OCI-LY7 (cell line): ENCODE results near the gene WNK2.

Source experiments
- EZH2phosphoT487 ChIP-seq: fragments of 200-600 bp; sonication (generic); IDR thresholded peaks from 2 replicates; pipeline ENCODE4 v1.6.1; 2018; ENCODE audit warnings: low read depth, borderline replicate concordance, mild to moderate bottlenecking, mixed run types, antibody characterized with exemption, low read length, moderate library complexity, mixed read lengths
- TF ChIP-seq, protein P1 (sequence below): fragments of 200-600 bp; sonication (generic); conservative IDR thresholded peaks from 2 replicates; pipeline ENCODE4 v1.5.1; 2014; ENCODE audit warnings: mild to moderate bottlenecking, antibody characterized with exemption, low read length, moderate library complexity, mixed read lengths

DNA sequence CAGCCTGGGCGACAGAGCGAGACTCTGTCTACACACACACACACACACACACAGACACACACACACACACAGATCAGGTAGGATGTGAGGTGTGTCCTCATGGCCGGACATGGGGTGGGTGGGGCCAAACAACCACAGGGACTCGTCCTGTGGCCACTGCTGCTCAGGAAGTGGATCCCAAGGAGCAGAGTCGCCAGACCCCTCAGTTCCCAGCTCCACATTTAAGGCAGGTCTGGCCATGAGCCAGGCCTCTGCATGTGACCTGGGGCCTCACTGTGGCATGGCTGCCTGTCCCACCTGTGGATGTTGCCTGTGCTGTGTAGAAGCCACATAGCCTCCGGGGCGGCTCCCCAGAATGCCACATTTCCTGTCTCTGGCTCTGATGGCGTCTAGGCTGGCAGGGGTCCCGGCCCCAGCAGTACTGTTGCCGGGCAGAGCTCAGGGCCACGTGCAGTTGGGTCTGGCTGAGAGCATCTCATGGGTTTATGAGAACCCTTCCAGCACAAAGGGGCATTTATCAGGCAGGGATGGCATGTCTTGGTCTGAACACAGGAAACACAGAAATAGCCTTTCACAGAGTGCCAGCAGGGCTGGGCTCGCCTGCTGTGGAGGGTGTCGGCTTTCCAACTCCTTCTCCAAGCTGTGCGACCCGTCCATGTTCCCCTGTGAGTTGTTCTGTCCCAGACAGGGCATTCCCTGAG, 40.0 kb upstream of the WNK2 start:
- TF ChIP-seq, protein P1, sequence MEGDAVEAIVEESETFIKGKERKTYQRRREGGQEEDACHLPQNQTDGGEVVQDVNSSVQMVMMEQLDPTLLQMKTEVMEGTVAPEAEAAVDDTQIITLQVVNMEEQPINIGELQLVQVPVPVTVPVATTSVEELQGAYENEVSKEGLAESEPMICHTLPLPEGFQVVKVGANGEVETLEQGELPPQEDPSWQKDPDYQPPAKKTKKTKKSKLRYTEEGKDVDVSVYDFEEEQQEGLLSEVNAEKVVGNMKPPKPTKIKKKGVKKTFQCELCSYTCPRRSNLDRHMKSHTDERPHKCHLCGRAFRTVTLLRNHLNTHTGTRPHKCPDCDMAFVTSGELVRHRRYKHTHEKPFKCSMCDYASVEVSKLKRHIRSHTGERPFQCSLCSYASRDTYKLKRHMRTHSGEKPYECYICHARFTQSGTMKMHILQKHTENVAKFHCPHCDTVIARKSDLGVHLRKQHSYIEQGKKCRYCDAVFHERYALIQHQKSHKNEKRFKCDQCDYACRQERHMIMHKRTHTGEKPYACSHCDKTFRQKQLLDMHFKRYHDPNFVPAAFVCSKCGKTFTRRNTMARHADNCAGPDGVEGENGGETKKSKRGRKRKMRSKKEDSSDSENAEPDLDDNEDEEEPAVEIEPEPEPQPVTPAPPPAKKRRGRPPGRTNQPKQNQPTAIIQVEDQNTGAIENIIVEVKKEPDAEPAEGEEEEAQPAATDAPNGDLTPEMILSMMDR, result no peak
- TF ChIP-seq EZH2phosphoT487, result no peak
